ENCODE results near the gene GTPBP4. TPM values are rescaled to one million over a fixed set of nuclear protein-coding genes. Genes with fewer than 3 reads are reported as not detected.
"Not testable (repeated sequence)": the region's sequence is repeated elsewhere in the genome, so short reads cannot be mapped to it uniquely, and the experiment has no call there.

Gene GTPBP4
- total RNA-seq, 1 experiment from 2014 or later: 42.7 TPM

DNA sequence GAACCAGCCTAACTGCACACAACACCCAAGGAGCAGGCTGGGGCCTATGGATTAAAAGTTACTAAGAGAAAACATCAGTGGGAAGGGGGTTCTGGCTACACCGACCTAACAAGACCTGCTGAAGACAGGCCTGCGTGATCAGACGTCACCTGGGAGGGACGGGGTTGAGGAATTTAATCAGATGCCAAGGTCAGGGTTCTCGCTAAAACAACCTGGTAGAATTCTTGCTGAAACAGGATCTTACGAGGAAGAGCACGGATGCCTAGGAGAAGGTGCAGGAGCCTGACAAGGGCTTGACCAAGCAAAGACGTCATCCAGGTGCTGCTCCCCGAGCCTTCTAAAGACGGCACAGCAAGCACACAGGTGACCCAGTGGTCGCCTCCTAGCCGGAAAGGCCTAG, 35.9 kb downstream of the GTPBP4 start:
- no peak for DNase-seq (ENCODE audit: low read depth)

DNA sequence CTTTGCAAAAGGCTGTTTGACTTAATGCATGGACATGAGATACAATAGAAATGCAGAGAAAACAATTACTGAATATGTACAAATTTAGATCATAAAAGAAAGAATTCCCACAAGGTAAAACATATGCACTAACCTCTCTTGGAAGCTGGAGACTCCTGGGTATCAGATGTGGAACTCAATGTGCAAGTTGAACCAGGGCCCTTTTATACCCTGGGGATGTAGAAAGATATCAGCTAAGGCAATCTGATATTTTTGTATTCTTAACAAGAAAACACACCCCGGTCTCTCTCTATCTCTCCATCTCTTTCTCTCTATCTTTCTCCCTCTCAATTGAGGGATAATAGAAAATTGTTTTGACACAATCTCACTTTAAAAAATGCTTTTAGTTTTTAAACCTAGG, 37.4 kb downstream of the GTPBP4 start, which contains the start of gene IDI2:
Gene IDI2 (minus strand): TSS at position 177 of the 400 bp plus-strand sequence. CDS start 1,136 bp downstream, outside the sequence.
- no peak for DNase-seq (ENCODE audit: low read depth)

GRCh38 chr10:1026578-1026977, 38.3 kb downstream of the GTPBP4 start:
- no peak for DNase-seq (ENCODE audit: low read depth)

GRCh38 chr10:1029838-1030237, 41.6 kb downstream of the GTPBP4 start:
- no peak for DNase-seq (ENCODE audit: low read depth)

DNA sequence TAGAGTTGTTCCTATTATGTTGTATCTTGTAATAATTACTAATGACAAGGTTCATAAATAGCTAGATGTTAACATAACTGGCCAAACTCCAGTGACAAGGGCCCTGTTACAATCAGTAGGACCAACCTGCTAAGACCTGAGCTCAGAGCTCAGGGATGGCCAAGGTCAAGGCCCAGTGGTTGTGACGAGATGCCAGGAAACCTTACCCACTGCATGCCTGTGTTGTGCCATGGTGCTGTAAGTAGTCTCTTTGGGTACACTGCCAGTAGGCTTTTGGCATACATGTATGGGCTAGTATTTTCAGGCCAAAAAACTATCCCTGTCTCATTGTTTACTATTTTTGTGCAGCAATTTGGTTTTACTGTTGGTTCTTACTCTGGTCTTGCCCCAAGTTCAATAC, 45.4 kb downstream of the GTPBP4 start:
- DNase-seq (ENCODE audit: low read depth): no peak

DNA sequence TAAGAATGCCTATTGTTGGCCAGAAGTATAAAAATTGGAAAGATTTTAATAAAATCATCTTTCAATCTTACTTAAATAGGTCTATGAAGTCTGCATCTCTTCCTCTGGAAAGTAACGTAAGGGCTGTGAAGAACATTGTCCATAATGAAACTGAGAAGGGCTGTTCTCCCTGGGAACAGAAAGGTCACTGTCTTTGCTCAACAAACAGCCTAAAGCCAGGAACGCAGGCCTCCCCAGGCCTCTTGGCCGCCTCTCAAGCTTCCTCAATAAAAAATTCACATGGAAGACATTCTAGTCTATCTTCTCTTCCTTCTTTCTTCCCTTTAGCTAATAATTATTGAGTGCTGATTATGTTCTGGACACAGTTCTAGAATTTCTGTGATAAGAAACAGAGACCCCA, 46.5 kb downstream of the GTPBP4 start:
- DNase-seq (ENCODE audit: low read depth): peak; percentile 18

GRCh38 chr10:1035201-1035600, 47.0 kb downstream of the GTPBP4 start:
- no peak for DNase-seq (ENCODE audit: low read depth)

DNA sequence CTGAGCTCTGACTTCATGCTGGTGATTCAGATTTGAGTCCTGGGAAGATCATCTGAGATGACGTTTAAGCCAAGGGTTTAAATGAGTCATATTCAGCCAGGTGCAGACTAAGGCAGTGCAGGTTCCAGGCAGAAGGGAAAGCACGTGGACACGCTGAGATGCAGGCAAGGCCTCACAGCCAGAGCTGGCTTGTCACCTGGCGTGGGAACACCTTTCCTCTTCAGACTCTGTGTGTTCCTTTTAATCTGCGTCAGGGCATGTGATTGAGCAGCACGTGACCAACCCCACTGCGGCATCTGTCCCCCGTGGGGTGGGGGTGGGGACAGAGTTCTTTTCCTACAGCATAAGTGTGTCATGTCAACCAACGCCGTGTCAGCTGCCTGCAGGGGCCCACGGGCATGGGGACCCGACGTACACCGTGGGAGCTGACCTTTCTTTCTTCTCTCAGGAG, 48.1 kb downstream of the GTPBP4 start:
- peak; percentile 35 for DNase-seq (ENCODE audit: low read depth)

DNA sequence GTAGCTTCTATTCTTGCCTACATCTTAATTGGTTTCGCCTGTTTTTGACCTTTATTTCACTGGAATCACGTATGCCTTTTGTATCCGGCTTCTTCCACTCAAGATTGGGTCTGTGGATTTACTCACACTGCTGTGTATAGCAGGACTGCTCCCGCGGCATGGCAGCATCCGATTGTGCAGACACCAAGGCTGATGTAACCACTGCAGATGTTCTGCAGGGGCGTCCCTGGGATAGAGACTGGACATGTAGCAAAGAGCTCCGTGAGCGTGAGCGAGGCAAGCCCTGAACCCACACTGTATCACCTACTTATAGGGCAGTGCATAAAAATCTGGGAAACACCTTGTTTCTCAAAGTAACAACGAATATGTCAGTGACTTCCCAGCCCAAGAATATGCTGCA, 48.9 kb downstream of the GTPBP4 start:
- DNase-seq (ENCODE audit: low read depth): no peak

DNA sequence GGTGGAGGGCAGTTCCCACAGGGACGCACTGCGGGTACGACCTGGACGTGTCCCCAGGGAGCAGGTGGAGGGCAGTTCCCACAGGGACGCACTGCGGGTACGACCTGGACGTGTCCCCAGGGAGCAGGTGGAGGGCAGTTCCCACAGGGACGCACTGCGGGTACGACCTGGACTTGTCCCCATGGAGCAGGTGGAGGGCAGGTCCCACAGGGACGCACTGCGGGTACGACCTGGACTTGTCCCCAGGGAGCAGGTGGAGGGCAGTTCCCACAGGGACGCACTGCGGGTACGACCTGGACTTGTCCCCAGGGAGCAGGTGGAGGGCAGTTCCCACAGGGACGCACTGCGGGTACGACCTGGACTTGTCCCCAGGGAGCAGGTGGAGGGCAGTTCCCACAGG, 50.5 kb downstream of the GTPBP4 start:
- DNase-seq (ENCODE audit: low read depth): not testable (repeated sequence)

DNA sequence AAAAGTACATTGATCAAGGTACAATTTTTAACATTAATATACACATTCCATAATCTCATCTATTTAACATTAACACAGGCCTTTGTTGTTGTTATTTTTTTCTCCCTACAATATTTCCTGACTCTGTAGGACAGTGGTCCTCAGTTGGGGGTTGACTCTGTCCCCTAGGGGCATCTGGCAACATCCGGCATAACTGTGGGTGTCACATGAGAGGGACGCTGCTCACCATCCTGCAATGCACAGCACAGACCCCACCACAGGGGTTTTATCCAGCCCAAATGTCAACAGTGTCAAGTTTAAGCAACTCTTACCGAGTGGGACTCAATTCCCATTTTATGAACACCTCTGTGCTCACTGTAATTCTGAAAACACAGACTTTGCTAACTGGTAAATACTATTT, 51.9 kb downstream of the GTPBP4 start:
- no peak for DNase-seq (ENCODE audit: low read depth)

DNA sequence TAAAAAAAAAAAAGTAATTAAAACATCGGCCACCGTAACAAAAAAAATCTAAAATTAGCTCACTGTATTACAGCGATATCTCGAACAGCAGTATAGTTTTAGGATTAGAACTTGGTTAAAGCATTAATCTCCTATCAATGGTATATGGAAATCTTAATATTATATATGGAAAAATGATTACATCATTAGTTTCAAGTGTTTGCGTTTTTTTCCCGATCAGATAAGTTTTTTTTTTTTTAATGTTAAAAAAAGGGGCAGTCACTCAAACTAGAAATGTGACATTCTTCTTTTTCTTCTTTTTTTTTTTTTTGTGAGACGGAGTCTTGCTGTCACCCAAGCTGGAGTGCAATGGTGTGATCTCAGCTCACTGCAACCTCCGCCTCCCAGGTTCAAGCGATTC, 53.3 kb downstream of the GTPBP4 start:
- DNase-seq (ENCODE audit: low read depth): no peak

DNA sequence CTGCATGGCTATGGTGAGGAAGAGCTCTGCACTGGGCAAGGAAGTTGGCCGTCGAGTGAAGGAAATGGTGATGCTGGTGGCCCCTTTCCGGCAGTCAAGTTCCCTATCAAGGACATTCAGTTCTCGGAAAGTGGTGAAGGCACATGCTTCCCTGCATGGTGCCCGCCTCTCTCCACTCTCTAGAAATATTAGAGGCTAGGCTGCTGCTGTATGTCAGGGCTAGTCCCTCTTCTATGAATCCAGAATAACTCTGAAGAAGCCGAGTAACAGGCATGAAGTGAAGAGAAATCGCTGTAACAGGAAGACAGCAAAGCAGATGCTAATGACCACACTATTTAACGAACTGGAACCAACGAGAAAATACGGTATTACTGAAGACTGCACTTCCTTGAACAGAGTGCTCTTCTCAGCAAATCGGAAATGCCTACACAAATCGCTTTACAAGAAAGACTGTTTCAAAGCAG, 55.3 kb downstream of the GTPBP4 start:
- DNase-seq (ENCODE audit: low read depth): no peak

DNA sequence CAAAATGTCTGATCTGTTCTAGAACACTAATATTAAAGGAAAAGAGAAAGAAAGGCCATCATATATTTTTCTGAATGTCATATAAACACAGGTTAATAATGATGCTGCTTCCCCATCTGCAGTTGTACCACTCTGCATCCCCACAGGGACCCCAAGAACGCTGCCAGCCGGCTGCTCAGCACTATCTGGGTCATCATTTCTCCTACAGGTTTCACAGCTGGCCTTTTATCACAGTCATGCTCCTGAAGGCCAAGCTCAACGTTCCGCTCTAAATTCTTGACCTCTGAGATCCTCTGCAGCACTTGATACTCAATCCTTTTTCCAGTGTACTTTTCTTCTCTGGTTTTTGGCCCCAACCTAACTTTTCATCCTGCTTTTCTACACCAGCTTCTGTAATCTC, 55.9 kb downstream of the GTPBP4 start:
- no peak for DNase-seq (ENCODE audit: low read depth)

GRCh38 chr10:1044964-1045363, 56.7 kb downstream of the GTPBP4 start:
- no peak for DNase-seq (ENCODE audit: low read depth)

GRCh38 chr10:1045415-1045814, 57.2 kb downstream of the GTPBP4 start:
- DNase-seq (ENCODE audit: low read depth): no peak

GRCh38 chr10:1047937-1048336, 59.7 kb downstream of the GTPBP4 start:
- DNase-seq (ENCODE audit: low read depth): no peak

DNA sequence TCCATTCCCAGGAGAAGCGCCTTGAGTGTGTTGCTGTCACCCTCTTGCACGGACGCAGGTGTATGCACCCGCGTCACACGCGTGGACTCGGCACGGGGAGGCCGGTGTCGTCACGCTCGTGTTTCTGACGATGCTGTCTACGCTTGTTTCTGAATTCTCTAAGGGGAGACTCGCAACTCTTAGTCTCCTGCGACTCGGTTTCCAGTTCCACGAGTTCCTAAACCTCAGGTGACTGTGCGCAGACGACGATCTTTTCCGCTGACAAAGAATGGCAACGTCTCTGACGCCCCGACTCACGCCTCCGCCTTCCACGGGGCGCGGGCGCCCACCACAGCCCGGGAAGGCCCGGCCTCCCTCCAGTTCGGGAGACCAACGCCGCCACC, 60.1 kb downstream of the GTPBP4 start:
- DNase-seq (ENCODE audit: low read depth): no peak

DNA sequence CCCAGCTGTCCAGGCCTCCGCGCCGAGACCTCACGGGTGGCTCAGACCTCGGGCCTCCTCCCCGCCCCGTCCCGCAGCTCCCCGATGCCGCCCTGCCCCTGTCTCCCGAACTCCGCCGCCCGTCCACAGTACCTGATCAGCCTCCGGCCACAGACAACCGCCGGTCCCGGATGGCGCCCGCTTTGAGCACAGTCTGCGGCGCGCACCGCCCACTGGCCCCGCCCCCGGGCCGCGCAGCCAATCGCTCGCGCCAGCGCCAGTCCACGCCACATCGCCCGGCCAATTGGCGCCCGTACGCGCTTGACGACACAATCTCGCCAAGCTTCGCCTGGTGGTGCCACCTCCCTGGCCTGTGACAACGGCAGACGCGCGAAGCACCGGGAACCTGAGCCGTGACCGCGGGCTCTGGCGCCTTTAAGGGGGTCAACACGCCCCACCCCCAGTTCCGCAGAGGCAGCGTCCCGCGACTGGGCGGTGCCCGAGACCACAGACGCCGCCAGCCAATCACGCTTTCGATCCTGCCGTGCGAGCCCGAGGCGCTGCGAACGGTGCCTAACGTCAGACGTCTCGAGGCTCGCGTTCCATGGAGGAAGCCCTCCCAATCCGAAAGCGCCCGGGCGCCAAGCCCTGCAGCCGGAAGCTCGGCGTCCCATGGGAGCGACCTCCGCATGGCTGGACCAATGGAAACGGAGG, 60.6 kb downstream of the GTPBP4 start, which contains the start of gene IDI1:
Gene IDI1 (minus strand): TSS at position 388 of the 693 bp plus-strand sequence. CDS start 116 bp downstream, at position 272.
- DNase-seq (ENCODE audit: low read depth): peak; percentile 99

DNA sequence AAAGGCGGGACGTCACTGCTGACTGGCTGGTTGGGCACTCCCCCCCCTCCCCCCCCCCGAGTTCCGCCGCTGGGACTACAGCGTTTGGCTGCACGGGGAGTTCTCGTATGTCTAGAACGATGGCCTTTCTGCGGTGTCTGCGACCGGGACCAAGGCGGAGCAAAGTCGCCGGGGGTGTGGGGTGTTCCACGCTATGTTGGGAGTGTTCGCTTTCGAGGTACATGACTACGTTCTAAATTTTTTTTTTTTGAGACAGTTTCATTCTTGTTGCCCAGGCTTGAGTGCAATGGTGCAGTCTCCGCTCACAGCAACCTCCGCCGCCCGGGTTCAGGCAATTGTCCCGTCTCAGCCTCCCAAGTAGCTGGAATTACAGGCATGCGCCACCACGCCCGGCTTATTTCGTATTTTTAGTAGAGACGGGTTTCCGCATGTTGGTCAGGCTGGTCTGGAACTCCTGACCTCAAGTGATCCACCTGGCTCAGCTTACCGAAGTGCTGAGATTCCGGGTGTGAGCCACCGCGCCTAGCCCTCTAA, 61.3 kb downstream of the GTPBP4 start:
- DNase-seq (ENCODE audit: low read depth): no peak

DNA sequence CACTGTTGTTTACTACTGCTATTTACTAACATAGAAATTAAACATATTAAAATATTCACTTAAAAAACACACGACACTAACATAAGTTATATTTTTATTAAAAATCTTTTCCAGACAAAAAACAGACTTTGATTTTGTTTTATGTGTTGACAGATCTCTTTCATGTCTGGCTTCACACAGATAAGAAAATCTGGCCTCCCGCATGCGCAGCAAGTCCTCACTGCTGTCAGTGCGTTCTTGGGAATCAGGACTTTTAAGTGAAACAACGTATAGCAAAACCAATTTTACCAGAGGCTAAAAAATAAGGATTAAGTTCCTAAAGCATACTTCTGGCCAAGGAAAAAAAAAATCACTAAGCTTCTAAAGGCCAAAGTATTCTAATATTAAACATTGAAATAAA, 61.9 kb downstream of the GTPBP4 start:
- peak; percentile 36 for DNase-seq (ENCODE audit: low read depth)

GRCh38 chr10:1050554-1050953, 62.3 kb downstream of the GTPBP4 start:
- DNase-seq (ENCODE audit: low read depth): no peak

GRCh38 chr10:1054684-1055083, 66.5 kb downstream of the GTPBP4 start:
- no peak for DNase-seq (ENCODE audit: low read depth)

Data from RPMI7951 (cell line).